HG03025 (cell line): ENCODE results near the gene MAPK4.
"Not testable (repeated sequence)": the region's sequence is repeated elsewhere in the genome, so short reads cannot be mapped to it uniquely, and the experiment has no call there.

Experiments
- ATAC-seq: cut with Tn5 transposase; IDR thresholded peaks from one replicate; pipeline ENCODE4 v1.9.1; 2021; ENCODE audit warnings: mild to moderate bottlenecking, moderate library complexity; ENCODE audit not compliant: unreplicated experiment, low FRiP score

Gene MAPK4

GRCh38 chr18:50559752-50560680 lies at the start of gene MAPK4:
TSS of gene MAPK4 (plus strand) at chr18:50560087. CDS start at chr18:50663959, 103,872 bp downstream.
- ATAC-seq, result peak; percentile 60

- not testable (repeated sequence) for ATAC-seq
These were observed 42.6 kb upstream of the MAPK4 start for GRCh38 chr18:50517277-50517676.

GRCh38 chr18:50518787-50519546 lies 40.9 kb upstream of the MAPK4 start:
- ATAC-seq, result no peak

- no peak for ATAC-seq
These were observed 36.7 kb upstream of the MAPK4 start for GRCh38 chr18:50523165-50523564.

GRCh38 chr18:50527636-50528307 lies 32.1 kb upstream of the MAPK4 start:
- no peak for ATAC-seq

GRCh38 chr18:50528806-50529205 lies 31.1 kb upstream of the MAPK4 start:
- no peak for ATAC-seq

- not testable (repeated sequence) for ATAC-seq
These were observed 26.1 kb upstream of the MAPK4 start for GRCh38 chr18:50533822-50534221.

- ATAC-seq, result not testable (repeated sequence)
These were observed 15.4 kb upstream of the MAPK4 start for GRCh38 chr18:50544476-50544875.

GRCh38 chr18:50545936-50546335 lies 14.0 kb upstream of the MAPK4 start:
- no peak for ATAC-seq

GRCh38 chr18:50548160-50548559 lies 11.7 kb upstream of the MAPK4 start:
- no peak for ATAC-seq

- not testable (repeated sequence) for ATAC-seq
These were observed 8.2 kb upstream of the MAPK4 start for GRCh38 chr18:50551651-50552050.

- no peak for ATAC-seq
These were observed 1.7 kb upstream of the MAPK4 start for GRCh38 chr18:50558157-50558556.

- ATAC-seq, result no peak
These were observed 737 bp upstream of the MAPK4 start for GRCh38 chr18:50558948-50559751.

GRCh38 chr18:50560681-50561629 lies 1.1 kb downstream of the MAPK4 start:
- no peak for ATAC-seq

GRCh38 chr18:50562258-50562657 lies 2.4 kb downstream of the MAPK4 start:
- ATAC-seq, result not testable (repeated sequence)

GRCh38 chr18:50562686-50563085 lies 2.8 kb downstream of the MAPK4 start:
- ATAC-seq, result no peak

- no peak for ATAC-seq
These were observed 3.5 kb downstream of the MAPK4 start for GRCh38 chr18:50563376-50563775.

GRCh38 chr18:50569930-50570329 lies 10.0 kb downstream of the MAPK4 start:
- no peak for ATAC-seq

- ATAC-seq, result no peak
These were observed 11.7 kb downstream of the MAPK4 start for GRCh38 chr18:50571606-50572005.
